NCI-H2081 (cell line): ENCODE measurements around the gene SMIM36.
"Not testable (repeated sequence)": the region's sequence is repeated elsewhere in the genome, so short reads cannot be mapped to it uniquely, and the experiment has no call there.

Experiments
- DNase-seq, 2 experiments: peaks; one replicate each; lab custom pipeline; 2025; lab: John Stamatoyannopoulos, UW

SMIM36 gene

GRCh38 chr17:55413825-55414489 lies 97.3 kb downstream of the SMIM36 start:
- no peak for DNase-seq

- DNase-seq = no peak
Observed at GRCh38 chr17:55411463-55411855, 99.8 kb downstream of the SMIM36 start.

GRCh38 chr17:55410722-55411462 lies 100.4 kb downstream of the SMIM36 start:
- DNase-seq = no peak

- DNase-seq = no peak
Observed at GRCh38 chr17:55409030-55409800, 102.0 kb downstream of the SMIM36 start.

- no peak for DNase-seq
Observed at GRCh38 chr17:55407641-55408566, 103.3 kb downstream of the SMIM36 start.

GRCh38 chr17:55405600-55405999 lies 105.7 kb downstream of the SMIM36 start:
- DNase-seq = no peak

GRCh38 chr17:55404197-55404596 lies 107.1 kb downstream of the SMIM36 start:
- not testable (repeated sequence) for DNase-seq

- no peak for DNase-seq
Observed at GRCh38 chr17:55402374-55402773, 108.9 kb downstream of the SMIM36 start.
